OCI-LY7 (cell line): ENCODE results near the gene RHOJ. TPM values are rescaled to one million over a fixed set of nuclear protein-coding genes. Genes with fewer than 3 reads are reported as not detected.

Source experiments
- Bru-seq: library from RNA; stranded (reverse); fragments of 400-500 nt; gene quantifications from one replicate; lab custom pipeline; 2021; lab: Mats Ljungman, UMichigan
- BruChase-seq, 2 experiments: library from RNA; stranded (reverse); fragments of 400-500 nt; gene quantifications; one replicate each; lab custom pipeline; 2021; lab: Mats Ljungman, UMichigan
- BruUV-seq: library from RNA; stranded (reverse); fragments of 400-500 nt; replicated peaks from 2 replicates; lab custom pipeline; 2021; lab: Mats Ljungman, UMichigan
- CTCF ChIA-PET: fragments of 300-600 bp; sonication (Branson Sonifier 250); formaldehyde crosslinking; loops from one replicate; lab custom pipeline; 2022; ENCODE audit warnings: antibody characterized with exemption; ENCODE audit not compliant: unreplicated experiment; lab: Charles Lee
- POLR2A ChIA-PET: fragments of 300-600 bp; sonication (Branson Sonifier 250); formaldehyde crosslinking; loops from one replicate; lab custom pipeline; 2022; ENCODE audit warnings: antibody characterized with exemption; lab: Charles Lee
- DNase-seq: peaks from one replicate; pipeline ENCODE4 v3.0.0-alpha.2; 2015; ENCODE audit warnings: low spot score
- H2AFZ ChIP-seq: fragments of 200-600 bp; sonication (generic), shearing (Covaris generic); 2 replicates; pipeline ENCODE4 v1.6.1; 2014; ENCODE audit warnings: mild to moderate bottlenecking, antibody characterized with exemption, low read length, moderate library complexity
- H3K27ac ChIP-seq: fragments of 200-600 bp; sonication (generic); 2 replicates; pipeline ENCODE4 v1.5.1; 2014; ENCODE audit warnings: mixed run types, low read depth, mild to moderate bottlenecking, moderate library complexity, low read length, inconsistent platforms; ENCODE audit not compliant: poor library complexity, severe bottlenecking
- H3K36me3 ChIP-seq: fragments of 200-600 bp; sonication (generic); 2 replicates; pipeline ENCODE4 v1.6.1; 2014; ENCODE audit warnings: mild to moderate bottlenecking, antibody characterized with exemption, low read length, moderate library complexity, mixed read lengths; ENCODE audit not compliant: insufficient read depth
- H3K4me1 ChIP-seq: fragments of 200-600 bp; sonication (generic); 2 replicates; pipeline ENCODE4 v1.5.1; 2014; ENCODE audit warnings: mild to moderate bottlenecking, low read length; ENCODE audit not compliant: insufficient read depth, poor library complexity, severe bottlenecking
- H3K4me2 ChIP-seq: fragments of 200-600 bp; sonication (generic); 2 replicates; pipeline ENCODE4 v1.6.1; 2014; ENCODE audit warnings: mild to moderate bottlenecking, low read length
- H3K4me3 ChIP-seq: fragments of 200-600 bp; sonication (generic); 2 replicates; pipeline ENCODE4 v1.5.1; 2014; ENCODE audit warnings: mild to moderate bottlenecking, low read depth, low read length; ENCODE audit not compliant: poor library complexity, severe bottlenecking
- H3K79me2 ChIP-seq: fragments of 200-600 bp; sonication (generic); 2 replicates; pipeline ENCODE4 v1.6.1; 2016; ENCODE audit warnings: low read depth, mild to moderate bottlenecking, low read length, moderate library complexity, mixed read lengths; ENCODE audit not compliant: insufficient read depth
- H3K9me2 ChIP-seq: fragments of 200-600 bp; sonication (generic); 2 replicates; pipeline ENCODE4 v1.6.1; 2016; ENCODE audit warnings: mild to moderate bottlenecking, low read length, mixed read lengths; ENCODE audit not compliant: insufficient read depth
- H3K9me3 ChIP-seq: fragments of 200-600 bp; sonication (generic); 2 replicates; pipeline ENCODE4 v1.6.1; 2014; ENCODE audit warnings: mild to moderate bottlenecking, mixed run types, low read length, mixed read lengths
- H4K20me1 ChIP-seq: fragments of 200-600 bp; sonication (generic); 2 replicates; pipeline ENCODE4 v1.6.1; 2014; ENCODE audit warnings: mild to moderate bottlenecking, antibody characterized with exemption, low read length, moderate library complexity, mixed read lengths; ENCODE audit not compliant: insufficient read depth
- EZH2phosphoT487 ChIP-seq: fragments of 200-600 bp; sonication (generic); IDR thresholded peaks from 2 replicates; pipeline ENCODE4 v1.6.1; 2018; ENCODE audit warnings: low read depth, borderline replicate concordance, mild to moderate bottlenecking, mixed run types, antibody characterized with exemption, low read length, moderate library complexity, mixed read lengths
- intact Hi-C: fragments of 100-400 bp; cut with micrococcal nuclease; formaldehyde crosslinking; loops from one replicate; pipeline ENCODE4 v1.10.0; 2022; ENCODE audit not compliant: unreplicated experiment
- long read RNA-seq: library from polyadenylated mRNA; stranded (forward); transcript quantifications from one replicate; pipeline ENCODE4 v2.0.0, GENCODE V29; 2022
- total RNA-seq, 2 experiments: library from RNA; depleted of rRNA in 1 of 2; stranded (reverse); fragments of >200 nt in 1 of 2; shearing (Covaris generic) in 1 of 2; gene quantifications; 2 replicates each; pipeline ENCODE4 v1.2.3, GENCODE V29; 2014 to 2022
- TF ChIP-seq, protein P1 (sequence below): fragments of 200-600 bp; sonication (generic); conservative IDR thresholded peaks from 2 replicates; pipeline ENCODE4 v1.5.1; 2014; ENCODE audit warnings: mild to moderate bottlenecking, antibody characterized with exemption, low read length, moderate library complexity, mixed read lengths

Gene RHOJ
- total RNA-seq (2014; rRNA removed; shearing (Covaris generic)) (not detected in 2 replicates), total RNA-seq (2022) (not detected in 2 replicates), Bru-seq, nascent RNA (not detected), BruChase-seq, experiment 1, labeled RNA remaining after a 6-hour chase (not detected), BruChase-seq, experiment 2, labeled RNA remaining after a 2-hour chase (not detected)
- long read RNA-seq, result 0 reads

DNA sequence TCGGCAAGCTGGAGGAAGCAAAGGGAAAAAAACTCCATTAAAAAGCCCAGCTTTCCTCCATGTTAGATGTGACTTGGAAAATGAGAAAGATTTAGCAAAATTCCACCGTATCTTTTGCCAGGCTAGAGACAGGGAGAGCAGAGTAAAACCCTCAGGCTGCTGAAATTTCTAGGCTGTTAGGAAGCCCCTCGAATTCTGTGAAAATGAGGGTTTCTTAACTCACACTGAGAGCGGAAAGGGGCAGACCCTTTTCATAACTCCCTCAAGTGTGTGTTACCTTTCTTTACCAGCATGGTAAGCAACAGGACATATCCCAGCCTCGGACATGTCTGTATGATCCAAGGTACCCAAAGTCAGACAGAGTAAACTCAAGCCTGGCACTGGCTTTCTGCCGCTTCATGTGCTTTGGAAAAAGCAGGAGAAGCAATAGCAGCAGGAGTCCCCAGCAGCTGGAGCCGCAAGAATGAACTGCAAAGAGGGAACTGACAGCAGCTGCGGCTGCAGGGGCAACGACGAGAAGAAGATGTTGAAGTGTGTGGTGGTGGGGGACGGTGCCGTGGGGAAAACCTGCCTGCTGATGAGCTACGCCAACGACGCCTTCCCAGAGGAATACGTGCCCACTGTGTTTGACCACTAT, at the start of gene RHOJ:
Gene RHOJ, plus strand, starts transcription at position 37 of the 637 bp plus-strand sequence. Its CDS starts 427 bp downstream, at position 464.
- H3K36me3 ChIP-seq, result no peaks in the 10 kb centered on the region
- H3K4me2 ChIP-seq, result no peak within 1 kb of the TSS
- no peaks in the 10 kb centered on the region for H3K9me2 ChIP-seq
- no peak within 1 kb of the TSS for H3K27ac ChIP-seq
- no peak within 1 kb of the TSS for H2AFZ ChIP-seq
- no peaks in the 10 kb centered on the region for H3K79me2 ChIP-seq
- no peaks in the 10 kb centered on the region for H3K9me3 ChIP-seq
- DNase-seq, result no peak
- H4K20me1 ChIP-seq, result no peaks in the 10 kb centered on the region
- BruUV-seq, result no TSS peak
- no peaks in the 10 kb centered on the region for H3K4me1 ChIP-seq
- CTCF ChIA-PET, result no interaction called here
- no peak within 1 kb of the TSS for H3K4me3 ChIP-seq
- TF ChIP-seq, protein P1, sequence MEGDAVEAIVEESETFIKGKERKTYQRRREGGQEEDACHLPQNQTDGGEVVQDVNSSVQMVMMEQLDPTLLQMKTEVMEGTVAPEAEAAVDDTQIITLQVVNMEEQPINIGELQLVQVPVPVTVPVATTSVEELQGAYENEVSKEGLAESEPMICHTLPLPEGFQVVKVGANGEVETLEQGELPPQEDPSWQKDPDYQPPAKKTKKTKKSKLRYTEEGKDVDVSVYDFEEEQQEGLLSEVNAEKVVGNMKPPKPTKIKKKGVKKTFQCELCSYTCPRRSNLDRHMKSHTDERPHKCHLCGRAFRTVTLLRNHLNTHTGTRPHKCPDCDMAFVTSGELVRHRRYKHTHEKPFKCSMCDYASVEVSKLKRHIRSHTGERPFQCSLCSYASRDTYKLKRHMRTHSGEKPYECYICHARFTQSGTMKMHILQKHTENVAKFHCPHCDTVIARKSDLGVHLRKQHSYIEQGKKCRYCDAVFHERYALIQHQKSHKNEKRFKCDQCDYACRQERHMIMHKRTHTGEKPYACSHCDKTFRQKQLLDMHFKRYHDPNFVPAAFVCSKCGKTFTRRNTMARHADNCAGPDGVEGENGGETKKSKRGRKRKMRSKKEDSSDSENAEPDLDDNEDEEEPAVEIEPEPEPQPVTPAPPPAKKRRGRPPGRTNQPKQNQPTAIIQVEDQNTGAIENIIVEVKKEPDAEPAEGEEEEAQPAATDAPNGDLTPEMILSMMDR, result no peak
- no peak for TF ChIP-seq EZH2phosphoT487
- intact Hi-C loops, result no loop called here
- POLR2A ChIA-PET, result no interaction called here

DNA sequence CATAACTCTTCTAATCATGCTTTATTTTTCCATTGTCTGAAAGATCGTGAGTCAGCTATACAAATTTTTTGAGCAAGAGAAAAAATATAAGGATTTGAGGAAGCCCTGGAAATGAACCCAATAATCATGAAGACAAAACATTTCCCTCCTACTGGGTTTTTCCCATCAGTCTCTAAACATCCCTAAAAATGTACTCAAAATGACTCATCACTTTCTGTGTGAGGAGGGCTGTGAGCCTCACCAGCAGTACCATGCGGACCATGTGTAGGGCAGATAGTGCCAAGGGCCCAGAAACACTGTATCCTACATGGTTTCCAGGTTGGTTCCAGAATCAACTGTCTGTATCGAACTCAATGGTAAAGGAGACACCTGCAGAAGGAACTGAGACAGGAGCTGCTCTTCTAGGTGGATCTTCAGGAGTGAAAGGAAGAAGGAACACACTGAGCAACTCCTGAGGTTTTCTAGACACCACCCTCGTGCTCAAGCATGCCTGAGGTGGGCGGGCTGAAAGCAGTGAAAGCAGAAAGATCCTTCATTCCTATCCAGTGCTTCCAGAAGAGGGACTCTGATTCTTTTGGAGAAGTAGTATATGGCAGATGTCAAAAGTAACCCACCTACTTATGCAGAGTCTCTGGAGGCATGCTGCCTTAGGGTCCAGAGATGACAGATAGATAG, 48.6 kb upstream of the RHOJ start:
- H3K4me3 ChIP-seq, result no peak overlapping the region
- H3K27ac ChIP-seq, result no peak overlapping the region
- ChIA-PET CTCF (no interaction called here), POLR2A (no interaction called here)
- intact Hi-C loops, result no loop called here
- no peak overlapping the region for H3K4me2 ChIP-seq
- H3K79me2 ChIP-seq, result no peaks in the 10 kb centered on the region
- H2AFZ ChIP-seq, result no peak overlapping the region
- no peak for TF ChIP-seq EZH2phosphoT487
- TF ChIP-seq, protein P1, result no peak
- no peaks in the 10 kb centered on the region for H3K9me3 ChIP-seq
- no peaks in the 10 kb centered on the region for H3K4me1 ChIP-seq
- no TSS peak for BruUV-seq
- H3K9me2 ChIP-seq, result no peaks in the 10 kb centered on the region
- DNase-seq, result no peak
- no peaks in the 10 kb centered on the region for H3K36me3 ChIP-seq
- no peaks in the 10 kb centered on the region for H4K20me1 ChIP-seq
